ENCODE measurements around the gene CSF1. TPM values are rescaled to one million over a fixed set of nuclear protein-coding genes. Genes with fewer than 3 reads are reported as not detected.

CSF1 gene
- total and polyA plus RNA-seq, 2 donors (not counting 3 experiments of a cell fraction or from before 2014, with no cell fraction given): 24.5 to 28.9 TPM

DNA sequence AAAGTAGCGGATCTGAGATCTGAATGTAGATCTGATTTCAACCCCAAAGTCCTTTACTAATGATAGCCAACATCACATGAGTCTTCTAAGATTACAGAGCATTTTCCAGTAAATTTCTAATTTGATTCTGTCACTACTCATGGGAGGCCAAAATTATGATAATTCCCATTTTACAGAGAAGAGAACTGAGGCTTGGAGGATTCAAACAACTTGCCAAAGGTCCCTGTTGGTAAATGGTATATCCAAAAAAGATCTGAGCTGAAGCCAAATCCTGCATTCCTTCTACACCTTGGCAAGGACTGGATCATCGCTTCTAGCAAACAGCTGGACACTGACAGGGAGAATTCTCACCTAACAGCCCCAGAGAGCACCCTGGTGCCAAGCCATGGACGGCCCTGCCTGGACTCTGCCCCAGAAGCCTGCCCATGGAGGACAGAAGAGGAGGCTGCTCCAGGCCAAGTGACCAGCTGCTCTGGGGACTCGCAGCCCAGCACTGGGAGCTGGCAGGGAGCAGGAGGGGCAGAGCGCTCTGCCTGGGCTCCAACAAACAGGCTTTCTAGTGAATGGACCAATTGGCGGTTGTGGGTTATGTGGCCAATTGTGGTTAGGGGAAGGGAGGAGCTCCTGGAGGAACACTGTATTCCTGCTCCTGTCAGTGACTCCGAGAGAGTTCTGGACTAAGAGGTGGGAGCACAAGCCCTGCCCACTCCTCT lies 6.4 kb upstream of the CSF1 start:
- Histone ChIP-seq H4K20me1 (replicated peaks; ENCODE audit: control insufficient read depth, extremely low read depth, insufficient read depth, low read length) (no peaks in the 10 kb centered on the region), H3K4me3 (replicated peaks in 1 of 3; ENCODE audit: insufficient read depth in 1 of 3, low read depth in 1 of 3, low read length in 3 of 3) (no peak overlapping the region), H3K36me3 (ENCODE audit: control insufficient read depth in 2 of 2, extremely low read depth in 1 of 2, insufficient read depth in 2 of 2, low read length in 2 of 2) (no peaks in the 10 kb centered on the region), H2AFZ (ENCODE audit: low read depth, low read length) (no peak overlapping the region), H3K27ac (ENCODE audit: insufficient read depth, low read depth, low read length) (no peak overlapping the region), H3K79me2 (ENCODE audit: control insufficient read depth, insufficient read depth, low read length) (no peaks in the 10 kb centered on the region), H3K9me1 (replicated peaks; ENCODE audit: control insufficient read depth, extremely low read depth, insufficient read depth, low read length) (no peaks in the 10 kb centered on the region), H3K27me3 (ENCODE audit: control insufficient read depth in 2 of 2, insufficient read depth in 2 of 2, low read length in 2 of 2) (peaks cover 0 to 4% of the 10 kb centered on the region in 2 experiments), H3K9ac (replicated peaks; ENCODE audit: extremely low read depth, insufficient read depth, low read length) (no peak overlapping the region), H3K9me3 (replicated peaks; ENCODE audit: control insufficient read depth, insufficient read depth, low read length) (no peaks in the 10 kb centered on the region), H3K4me1 (ENCODE audit: control insufficient read depth, extremely low read depth, insufficient read depth, low read length) (no peaks in the 10 kb centered on the region), H3K4me2 (ENCODE audit: insufficient read depth, low read length) (no peak overlapping the region)
- CTCF ChIA-PET: interaction anchor here (1.6 to 3.7 kb wide), 5 partner anchors 14 to 113 kb away, joined by 3 to 20 read pairs (median 7); partner anchors contain the start of gene AHCYL1
- TF ChIP-seq, protein P1, sequence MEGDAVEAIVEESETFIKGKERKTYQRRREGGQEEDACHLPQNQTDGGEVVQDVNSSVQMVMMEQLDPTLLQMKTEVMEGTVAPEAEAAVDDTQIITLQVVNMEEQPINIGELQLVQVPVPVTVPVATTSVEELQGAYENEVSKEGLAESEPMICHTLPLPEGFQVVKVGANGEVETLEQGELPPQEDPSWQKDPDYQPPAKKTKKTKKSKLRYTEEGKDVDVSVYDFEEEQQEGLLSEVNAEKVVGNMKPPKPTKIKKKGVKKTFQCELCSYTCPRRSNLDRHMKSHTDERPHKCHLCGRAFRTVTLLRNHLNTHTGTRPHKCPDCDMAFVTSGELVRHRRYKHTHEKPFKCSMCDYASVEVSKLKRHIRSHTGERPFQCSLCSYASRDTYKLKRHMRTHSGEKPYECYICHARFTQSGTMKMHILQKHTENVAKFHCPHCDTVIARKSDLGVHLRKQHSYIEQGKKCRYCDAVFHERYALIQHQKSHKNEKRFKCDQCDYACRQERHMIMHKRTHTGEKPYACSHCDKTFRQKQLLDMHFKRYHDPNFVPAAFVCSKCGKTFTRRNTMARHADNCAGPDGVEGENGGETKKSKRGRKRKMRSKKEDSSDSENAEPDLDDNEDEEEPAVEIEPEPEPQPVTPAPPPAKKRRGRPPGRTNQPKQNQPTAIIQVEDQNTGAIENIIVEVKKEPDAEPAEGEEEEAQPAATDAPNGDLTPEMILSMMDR (IDR thresholded peaks at IDR 0.05; ENCODE audit: extremely low read depth in 1 of 2, insufficient read depth in 1 of 2, low read depth in 1 of 2, low read length in 2 of 2): no peak
- TF ChIP-seq JUN (IDR thresholded peaks at IDR 0.05; ENCODE audit: borderline replicate concordance, insufficient read depth, insufficient read length, low read depth) (no peak), EZH2 (IDR thresholded peaks at IDR 0.05; ENCODE audit: borderline replicate concordance, low read depth, low read length, severe bottlenecking) (no peak), MYC (IDR thresholded peaks at IDR 0.05; ENCODE audit: low read depth, low read length) (no peak), GATA2 (IDR thresholded peaks at IDR 0.05; ENCODE audit: insufficient read depth, insufficient read length, low read depth, low read length) (no peak), FOS (IDR thresholded peaks at IDR 0.05; ENCODE audit: borderline replicate concordance, insufficient read depth, low read length) (no peak)
- TF ChIP-seq, protein P2, sequence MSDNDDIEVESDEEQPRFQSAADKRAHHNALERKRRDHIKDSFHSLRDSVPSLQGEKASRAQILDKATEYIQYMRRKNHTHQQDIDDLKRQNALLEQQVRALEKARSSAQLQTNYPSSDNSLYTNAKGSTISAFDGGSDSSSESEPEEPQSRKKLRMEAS (IDR thresholded peaks at IDR 0.05; ENCODE audit: insufficient read depth, insufficient read length): no peak
- dilution Hi-C loops (cut with MboI; ENCODE audit: extremely low pct_ligation_motif_present, low sequenced_read_pairs) (no loop called here), intact Hi-C loops (cut with micrococcal nuclease) (no loop called here)
- DNase-seq (ENCODE audit: low read depth, low spot score) (no peak), FAIRE-seq (no peak)
- no TSS peak for BruUV-seq (replicated peaks)
- POLR2A ChIA-PET: interaction anchor here (0.7 kb wide), 1 partner anchor 140 kb away, joined by 3 read pairs; no protein-coding TSS in a partner anchor
